GM18499 (cell line): Measurements from ENCODE around the gene HAND1.

Experiments
- ATAC-seq: cut with Tn5 transposase; IDR thresholded peaks from one replicate; pipeline ENCODE4 v1.9.1; 2021; ENCODE audit warnings: moderate number of reproducible peaks; ENCODE audit not compliant: insufficient read depth, unreplicated experiment

HAND1 gene

DNA sequence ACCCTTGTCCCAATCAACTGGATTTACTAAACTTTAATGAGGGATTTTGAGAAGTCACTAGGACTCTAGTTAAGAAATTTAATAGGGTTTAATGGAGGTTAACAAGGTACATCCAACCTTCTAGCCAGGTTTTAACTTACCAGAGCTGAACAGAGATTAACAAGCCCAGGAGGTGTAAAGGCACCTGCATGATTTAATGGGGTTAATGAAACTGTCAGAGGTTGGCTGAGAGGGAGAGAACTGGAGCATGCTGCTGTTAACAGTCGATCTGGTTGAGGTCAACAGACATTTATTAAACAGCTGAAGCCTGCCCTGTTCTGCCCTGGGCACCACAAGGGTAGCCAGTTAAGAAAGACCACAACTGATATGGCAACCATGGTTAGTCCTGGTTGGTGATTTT, 13.6 kb downstream of the HAND1 start:
- ATAC-seq, result no peak

DNA sequence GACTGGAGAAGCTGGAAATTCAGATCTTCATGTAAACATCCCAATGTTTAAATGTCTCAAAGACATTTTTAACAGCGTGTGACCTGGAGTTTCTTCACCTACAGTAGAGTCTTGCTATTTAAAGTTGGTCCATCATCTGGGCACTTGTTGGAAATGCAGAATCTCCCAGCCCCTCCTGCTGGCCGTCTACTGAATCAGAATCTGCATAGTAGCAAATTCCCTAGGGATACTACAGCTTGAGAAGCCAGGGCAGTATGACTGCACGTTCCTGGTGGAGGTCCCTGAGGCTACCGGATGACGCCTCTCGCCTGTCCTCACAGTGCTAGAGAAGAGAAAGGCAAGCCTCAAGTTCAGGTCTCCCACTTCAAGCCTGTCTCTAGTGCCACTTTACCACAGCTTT, 16.5 kb downstream of the HAND1 start:
- ATAC-seq, result no peak

DNA sequence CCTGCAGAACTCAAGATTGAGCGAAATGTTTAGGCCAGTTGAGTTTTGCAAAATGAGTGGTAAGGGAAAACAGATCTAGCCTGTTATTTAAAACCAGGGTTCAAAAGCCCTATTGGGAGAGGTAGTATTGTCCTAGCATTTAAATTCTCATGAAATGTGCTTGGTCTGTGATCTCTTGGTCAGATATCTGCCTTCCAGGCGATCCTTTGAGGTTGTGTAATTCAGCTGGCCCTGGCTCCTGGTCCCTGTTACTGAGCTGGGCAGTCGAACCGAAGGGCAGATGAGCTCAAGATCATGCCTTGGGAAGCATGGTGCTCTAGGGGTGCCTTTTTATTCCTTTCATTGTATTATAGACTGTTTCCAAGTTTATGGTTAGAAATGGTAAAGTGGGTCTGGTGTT, 17.9 kb downstream of the HAND1 start:
- no peak for ATAC-seq

DNA sequence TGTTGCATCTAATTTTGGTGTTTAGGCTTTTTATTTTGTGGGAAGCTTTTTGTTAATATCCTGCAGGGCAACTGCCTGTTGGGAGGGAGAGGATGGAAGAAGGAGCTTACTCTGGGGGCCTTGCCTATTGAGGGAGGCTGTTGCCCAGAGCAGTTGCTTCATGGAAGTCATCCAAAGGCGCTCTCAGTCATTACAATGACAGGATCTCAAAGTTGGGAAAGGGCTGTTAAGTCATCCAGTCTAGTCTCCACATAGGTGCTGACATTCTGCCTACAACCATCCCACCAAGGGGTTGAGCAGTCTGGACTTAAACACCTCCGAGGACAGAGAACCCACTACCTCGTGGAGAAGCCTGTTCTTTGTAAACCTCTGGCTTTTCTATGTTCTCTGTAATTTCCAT, 19.0 kb downstream of the HAND1 start:
- no peak for ATAC-seq

DNA sequence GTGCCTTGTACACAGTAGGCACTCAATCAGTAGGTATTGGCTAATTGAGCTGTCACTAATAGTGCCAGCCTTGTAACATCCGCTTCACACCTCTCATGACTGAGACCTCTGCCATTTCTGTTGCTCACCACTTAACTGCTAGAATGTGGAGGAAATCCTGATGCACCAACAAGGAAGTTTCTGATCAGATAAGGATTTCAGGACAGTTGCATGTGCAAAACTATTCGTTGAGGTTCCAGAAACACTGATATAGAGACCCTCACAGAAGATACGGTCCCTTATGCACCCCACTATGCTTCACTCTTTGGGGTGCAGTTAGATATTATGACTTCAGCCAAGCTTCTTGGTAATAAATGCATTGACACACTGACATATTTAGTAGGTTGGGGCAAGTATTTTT, 21.5 kb downstream of the HAND1 start:
- ATAC-seq, result no peak

DNA sequence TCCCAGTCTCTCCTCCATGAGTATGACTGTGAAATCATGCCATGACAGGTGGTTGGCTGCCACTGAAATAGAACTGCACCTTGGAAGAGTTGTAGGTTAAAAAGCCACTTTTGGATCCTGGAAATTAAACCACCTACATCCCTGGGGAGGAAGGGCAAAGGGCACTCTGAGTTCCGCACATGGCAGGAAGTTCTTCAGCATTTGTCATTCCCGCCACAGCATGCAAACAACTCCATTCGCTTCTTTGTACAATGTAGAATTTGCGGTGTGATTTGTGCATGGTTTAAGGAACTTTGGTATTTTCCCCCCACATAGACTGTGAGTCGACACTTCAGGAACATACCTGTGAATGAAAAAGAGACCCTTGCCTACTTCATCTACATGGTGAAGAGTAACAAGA, 22.4 kb downstream of the HAND1 start:
- ATAC-seq, result no peak

DNA sequence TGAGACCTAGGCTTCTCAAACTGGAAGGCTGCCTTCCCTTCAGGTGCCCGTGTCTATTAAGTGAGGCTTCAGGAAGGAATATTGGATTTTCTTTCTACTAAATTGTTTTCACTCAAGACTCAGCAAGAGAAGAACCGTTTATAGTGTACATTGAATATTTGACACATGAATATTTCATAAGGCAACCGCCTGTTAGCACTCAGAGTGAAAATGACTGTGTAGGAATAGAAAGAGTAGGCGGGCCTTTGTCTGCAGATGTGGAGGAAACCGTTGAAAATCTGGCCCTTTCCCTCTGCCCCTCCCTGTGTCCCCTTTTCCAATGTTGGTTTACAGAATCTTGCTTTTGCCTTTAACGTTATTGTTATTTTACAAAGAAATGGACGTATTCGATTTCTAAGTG, 26.1 kb downstream of the HAND1 start:
- no peak for ATAC-seq

DNA sequence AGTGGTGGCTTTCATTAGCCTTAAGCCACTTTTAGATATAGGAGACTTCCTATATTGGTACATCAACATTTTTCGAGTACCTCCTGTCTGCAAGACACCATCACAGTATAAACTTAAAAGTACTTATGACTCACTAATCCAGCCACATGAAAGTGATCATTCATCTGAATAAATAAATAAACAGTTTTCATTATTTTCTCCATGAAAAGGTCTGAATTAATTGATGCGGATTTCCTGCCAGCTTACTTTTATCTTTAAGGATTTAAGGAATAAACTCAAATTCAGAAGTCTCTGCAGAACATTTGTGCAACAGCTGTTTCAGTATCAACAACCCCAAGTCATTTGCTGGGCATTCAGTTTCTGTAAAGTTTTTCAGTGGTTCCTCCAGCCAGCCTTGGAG, 28.2 kb downstream of the HAND1 start:
- no peak for ATAC-seq

DNA sequence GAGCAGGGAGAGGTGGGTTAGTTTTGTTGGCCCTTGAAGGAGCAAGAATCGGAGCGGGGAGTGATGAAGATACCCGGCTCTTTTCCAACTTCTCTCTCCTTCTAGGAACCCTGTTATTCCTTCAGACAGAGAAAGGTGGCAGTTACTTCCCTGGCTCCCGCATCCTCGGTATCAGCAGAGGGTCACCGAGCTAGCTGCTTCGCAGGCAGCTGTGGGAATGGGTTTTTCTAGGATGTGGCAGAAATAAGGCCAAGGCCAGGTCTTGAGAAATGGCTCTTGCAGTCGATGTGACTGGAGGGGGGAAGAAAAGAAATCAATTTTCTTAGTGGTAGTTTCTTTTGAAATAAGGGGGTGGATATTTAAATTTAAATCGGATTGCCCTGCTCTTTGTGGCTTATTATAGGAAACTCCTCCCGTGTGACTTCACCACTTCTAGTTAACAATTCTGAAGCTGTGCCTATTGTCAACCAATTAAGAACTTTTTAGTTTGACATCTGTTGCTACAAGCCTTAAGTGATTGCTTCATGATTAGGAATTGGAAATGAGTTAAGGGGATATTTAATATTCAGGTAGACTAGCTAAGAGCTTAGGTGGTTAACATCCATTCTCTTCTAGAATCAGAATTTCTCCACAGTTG, 30.8 kb downstream of the HAND1 start:
- no peak for ATAC-seq

DNA sequence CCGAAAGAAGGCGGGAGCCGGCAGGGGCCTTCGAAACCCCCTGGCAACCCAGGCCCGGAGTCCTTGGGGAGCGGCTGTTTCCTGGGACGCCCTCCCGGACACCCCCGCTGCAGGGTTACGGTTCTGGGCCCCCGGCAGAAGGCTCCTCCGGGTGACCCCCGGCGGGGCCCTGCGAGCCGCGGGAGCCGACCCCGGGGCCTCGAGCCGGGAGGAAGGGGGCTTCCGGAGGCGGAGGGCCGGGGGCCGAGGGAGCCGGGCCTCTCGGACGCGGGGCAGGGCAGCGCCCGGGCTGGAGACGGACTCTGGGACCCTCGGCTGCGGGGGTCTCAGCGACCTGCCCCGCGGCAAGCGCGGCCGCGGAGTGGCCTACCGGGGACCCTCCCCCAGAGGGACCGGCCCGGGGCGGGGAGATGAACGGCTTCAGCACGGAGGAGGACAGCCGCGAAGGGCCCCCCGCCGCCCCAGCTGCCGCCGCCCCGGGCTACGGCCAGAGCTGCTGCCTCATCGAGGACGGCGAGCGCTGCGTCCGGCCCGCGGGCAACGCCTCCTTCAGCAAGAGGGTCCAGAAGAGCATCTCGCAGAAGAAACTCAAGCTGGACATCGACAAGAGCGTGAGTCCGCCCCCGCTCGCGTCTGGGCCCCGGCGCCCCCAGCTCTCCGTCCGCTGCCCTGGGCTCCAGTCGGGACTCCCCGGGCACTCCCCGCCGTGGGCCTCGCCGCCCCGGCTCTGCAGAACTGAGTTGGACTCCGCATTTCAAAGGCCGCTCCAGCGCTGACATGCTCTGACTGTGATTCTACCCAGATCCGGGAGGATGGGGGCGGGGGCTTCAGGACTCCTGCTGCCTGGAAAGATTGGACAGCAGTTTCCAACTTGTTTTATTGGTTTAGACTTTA, 31.6 kb downstream of the HAND1 start:
- ATAC-seq, result no peak

DNA sequence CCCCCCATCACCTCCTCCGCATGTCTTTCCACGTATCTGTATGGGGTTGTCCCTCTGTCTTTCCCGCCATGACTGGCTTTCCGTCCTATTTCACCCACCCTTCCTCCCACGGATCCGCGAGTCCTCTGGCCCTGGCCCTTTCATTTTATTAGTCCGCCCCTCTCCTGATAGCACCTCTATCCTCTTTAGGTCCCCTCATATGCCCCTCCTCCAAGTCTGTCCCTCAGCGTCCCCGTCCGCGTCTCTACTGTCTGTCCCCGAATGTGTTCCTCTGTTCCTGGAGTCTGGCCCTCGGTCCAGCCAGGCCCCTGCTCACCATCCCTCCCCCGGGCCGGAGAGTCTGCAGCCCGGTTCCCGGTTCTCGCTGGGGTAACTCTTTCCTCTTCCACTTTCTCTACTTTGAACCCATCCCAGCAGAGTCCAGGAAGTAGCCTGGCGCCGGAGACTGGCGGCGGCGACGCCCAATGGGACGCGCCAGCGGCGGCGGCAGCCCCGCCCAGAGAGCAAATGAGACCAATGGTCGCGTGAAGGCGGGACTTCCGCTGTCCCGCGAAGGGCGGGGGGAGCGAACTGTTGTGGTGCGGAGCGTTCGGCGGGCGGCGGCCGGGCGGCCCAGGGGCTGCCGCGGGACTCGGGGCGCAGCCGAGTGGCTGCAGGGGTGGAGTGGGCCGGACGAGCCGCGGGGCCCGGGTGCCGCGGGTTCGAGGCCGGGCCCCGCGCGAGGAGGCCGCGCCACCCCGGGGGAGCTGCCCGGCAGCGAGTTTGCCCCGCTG, 32.4 kb downstream of the HAND1 start, which contains the start of gene SAP30L:
Gene SAP30L (plus strand): TSS at position 576 of the 773 bp plus-strand sequence. CDS start 608 bp downstream, outside the sequence.
- ATAC-seq, result peak; percentile 85

DNA sequence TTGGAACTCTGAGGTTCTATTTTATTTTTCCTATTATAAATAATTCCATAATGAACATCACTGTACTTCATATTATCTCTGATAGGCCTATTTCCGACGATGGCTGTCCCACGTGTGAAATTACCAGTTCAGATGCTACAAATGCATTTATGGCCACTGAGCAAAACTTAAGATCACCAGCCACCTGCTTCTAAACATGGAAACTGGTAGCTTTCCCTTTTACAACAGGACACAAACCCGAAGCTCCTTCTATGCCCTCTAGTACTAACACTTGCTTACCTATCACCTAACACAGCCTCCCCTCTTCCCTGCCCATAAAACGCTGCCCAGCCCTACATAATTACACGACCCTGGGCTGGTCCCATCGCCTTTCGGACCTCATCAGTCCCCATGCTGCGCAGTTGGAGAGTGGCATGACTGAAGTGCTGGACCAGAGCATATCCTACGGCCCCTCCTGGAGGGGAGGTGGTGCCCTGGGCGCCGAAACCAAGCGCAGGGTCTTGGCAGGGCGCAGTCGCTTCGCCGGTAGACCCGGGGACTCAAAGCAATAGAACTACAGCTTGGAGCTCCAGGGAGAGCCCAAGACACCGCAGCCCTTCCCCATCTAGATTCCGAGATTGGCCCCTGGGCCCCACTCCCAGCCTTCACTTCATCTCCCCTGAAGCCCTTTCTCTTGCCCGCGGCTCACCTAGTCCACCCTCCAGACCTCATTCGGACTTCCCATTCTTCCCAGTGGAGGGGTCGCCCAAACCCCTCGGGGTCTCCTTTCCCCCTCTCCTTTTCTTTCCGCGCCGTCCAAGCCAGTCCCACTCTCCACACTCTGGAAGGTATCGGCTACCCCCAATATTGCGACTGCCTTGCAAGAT, 33.2 kb downstream of the HAND1 start:
- no peak for ATAC-seq

DNA sequence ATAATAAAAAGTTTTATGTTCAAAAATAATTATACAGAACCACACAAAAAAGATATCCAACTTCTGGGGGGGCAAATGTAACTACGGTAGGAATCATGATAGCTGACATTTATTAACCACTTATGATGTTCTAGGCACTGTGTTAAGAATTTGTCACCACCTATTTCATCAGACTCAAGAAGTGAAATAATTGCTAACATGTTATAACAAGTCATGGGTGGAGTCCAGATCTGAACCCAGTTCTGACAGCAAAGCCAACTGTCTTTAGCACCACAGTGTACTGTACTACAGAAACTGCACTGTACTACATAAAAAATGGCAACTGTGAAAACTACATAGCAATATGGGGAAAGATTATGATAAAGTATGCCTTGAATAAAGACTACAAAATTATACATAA, 35.2 kb downstream of the HAND1 start:
- no peak for ATAC-seq

DNA sequence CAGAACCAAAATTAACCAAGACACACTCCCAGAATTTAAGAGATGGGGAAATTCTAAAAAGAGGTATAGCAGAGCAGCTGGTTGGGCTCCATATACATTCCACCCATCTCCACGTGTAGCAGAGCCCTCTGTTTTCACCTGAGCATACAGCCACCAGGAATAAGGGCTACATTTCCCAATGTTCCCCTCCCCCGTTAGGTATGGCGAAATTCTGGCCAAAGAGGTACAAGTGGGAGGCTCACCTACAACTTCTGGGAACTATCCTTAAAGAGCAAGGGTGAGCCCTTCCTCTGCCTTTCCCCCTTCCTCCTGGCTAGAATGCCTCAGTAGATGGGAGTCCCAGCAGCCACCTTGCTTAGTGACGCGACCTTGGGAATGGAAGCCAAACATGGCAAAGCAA, 37.5 kb downstream of the HAND1 start:
- ATAC-seq, result no peak

DNA sequence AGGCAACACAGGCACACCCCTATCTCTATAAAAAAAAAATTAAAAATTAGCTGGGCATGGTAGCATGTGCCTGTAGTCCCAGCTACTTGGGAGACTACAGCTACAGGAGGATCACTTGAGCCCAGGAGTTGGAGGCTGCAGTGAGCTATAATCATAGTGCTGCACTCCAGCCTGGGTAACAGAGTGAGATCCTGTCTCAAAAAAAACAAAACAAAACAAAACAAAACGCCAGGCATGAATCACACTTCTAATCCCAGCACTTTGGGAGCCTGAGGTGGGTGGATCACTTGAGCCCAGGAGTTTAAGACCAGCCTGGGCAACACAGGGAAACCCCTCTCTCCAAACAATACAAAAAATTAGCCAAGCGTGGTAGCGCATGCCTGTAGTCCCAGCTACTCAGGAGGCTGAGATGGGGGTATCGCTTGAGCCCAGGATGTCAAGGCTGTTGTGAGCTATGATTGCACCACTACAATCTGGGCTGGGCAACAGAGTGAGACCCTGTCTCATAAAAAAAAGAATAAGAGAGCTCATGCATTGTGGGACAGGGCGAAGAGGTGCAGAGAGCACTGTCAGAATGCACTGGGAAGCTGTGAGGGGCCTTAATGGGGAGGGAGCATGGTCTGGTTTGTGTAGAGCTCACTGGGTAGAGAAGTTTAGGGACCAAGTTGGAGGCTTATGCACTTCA, 40.6 kb downstream of the HAND1 start:
- ATAC-seq, result no peak

DNA sequence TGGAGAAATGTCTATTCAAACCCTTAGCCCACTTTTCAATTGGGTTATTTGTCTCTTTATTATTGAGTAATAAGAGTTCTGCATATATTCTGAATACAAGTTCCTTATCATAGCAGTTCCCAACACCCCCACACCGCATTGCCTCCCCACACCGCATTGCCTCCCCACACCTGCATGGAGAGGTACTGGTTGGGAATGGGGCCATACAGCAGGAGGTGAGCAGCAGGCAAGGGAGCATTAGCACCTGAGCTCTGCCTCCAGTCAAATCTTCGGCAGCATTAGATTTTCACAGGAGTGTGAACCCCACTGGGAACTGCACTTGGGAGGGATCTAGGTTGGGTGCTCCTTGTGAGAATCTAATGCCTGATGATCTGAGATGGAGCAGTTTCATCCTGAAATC, 42.8 kb downstream of the HAND1 start:
- no peak for ATAC-seq

DNA sequence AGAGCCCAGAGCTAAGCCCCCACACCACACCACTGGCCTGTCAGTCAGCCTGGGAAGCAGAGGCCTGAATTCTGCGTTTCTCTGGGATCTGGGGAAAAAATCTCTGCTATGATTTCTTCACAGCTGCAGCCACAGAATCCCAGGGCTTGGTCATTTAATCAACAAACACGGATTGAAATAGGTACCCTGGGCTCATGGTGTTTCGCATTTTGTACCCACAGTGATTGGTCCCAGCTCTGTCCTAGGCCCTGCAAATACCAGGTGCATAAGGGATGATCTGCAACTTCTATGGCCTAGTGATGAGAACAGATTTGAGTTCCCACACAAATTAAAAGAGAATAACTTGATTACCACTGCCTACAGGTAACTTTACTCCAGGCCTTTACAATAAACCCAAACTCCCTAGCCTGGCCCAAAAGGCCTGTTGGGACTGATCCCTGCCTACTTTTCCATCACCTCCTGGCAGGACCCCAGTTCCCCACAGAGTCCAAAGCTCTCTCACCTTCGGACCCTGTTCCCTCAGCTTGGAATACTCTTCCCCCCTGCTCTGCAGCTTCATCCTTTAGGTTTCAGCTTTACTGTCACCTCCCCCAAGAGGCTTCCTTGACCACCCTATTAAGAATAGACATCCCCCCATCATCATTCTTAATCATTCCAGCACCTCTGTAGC, 46.9 kb downstream of the HAND1 start:
- ATAC-seq, result no peak

DNA sequence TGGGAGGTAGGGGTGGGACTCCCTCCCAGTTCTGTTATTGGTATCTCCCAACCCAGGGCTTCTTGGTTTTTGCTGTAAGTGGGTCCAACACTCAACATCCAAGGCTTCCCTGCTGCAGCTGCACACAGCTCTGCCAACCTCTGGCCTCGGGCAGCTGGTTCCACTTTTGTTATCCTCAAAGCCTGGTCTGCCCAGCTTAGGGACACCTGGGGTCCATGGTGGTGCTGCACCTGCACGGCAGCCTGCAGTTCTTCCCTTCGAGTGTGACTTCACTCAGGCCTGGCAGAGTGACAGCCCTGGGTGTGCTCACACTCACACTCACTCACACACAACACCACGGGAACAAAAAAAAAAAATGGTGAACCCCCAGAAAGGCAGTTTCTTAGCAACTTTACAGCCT, 47.6 kb downstream of the HAND1 start:
- ATAC-seq, result no peak

DNA sequence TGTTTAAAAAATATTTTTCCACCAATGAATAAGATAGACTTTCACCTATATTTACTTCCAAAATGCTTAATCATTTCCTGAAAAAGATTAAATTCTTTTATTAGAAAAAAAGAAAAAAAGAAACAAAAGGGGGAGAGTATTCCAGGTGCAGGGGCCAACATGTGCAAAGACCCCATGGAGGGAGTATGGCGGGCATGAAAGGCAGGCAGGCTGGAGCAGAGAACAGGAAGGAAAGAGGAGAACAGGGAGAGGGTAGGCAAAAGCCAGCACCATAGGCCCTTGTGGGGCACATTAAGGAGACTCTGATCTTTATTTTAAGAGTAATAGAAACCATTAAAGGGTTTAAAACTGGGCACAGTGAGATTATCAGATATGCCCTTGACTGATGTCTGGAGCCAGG, 48.7 kb downstream of the HAND1 start:
- ATAC-seq, result no peak
